K562 (cell line): ENCODE results near the gene LAMB2. TPM values are rescaled to one million over a fixed set of nuclear protein-coding genes. Genes with fewer than 3 reads are reported as not detected.

ENCODE experiments used
- BRF1 ChIP-seq: IDR thresholded peaks from 3 replicates; pipeline ENCODE4 v1.6.1; 2011; ENCODE audit warnings: borderline replicate concordance, mild to moderate bottlenecking; ENCODE audit not compliant: insufficient read length; ENCODE audit errors: extremely low read depth
- CBX2 ChIP-seq: fragments of 200-600 bp; sonication (generic); IDR thresholded peaks from one replicate; pipeline ENCODE4 v1.6.1; 2012; ENCODE audit warnings: mild to moderate bottlenecking, low read length, inconsistent platforms; ENCODE audit not compliant: insufficient read depth, poor library complexity, severe bottlenecking
- DACH1 ChIP-seq: fragments of 450-650 bp; IDR thresholded peaks from 2 replicates; pipeline ENCODE4 v1.6.1; 2018; ENCODE audit not compliant: partially characterized antibody
- FOSL1 ChIP-seq: fragments of 200-800 bp; sonication (Bioruptor generic); conservative IDR thresholded peaks from 2 replicates; pipeline ENCODE4 v1.6.1; 2016; ENCODE audit warnings: missing genetic modification characterization, missing compliant biosample characterization
- HBP1 ChIP-seq: fragments of 450-650 bp; formaldehyde crosslinking; IDR thresholded peaks from 2 replicates; pipeline ENCODE4 v1.4.0; 2022; ENCODE audit warnings: missing genetic modification characterization
- MEIS2 ChIP-seq: fragments of 450-650 bp; IDR thresholded peaks from 2 replicates; pipeline ENCODE4 v1.6.1; 2014; ENCODE audit warnings: mild to moderate bottlenecking; ENCODE audit not compliant: partially characterized antibody
- PHF20 ChIP-seq: fragments of 450-650 bp; IDR thresholded peaks from 2 replicates; pipeline ENCODE4 v1.6.1; 2018; ENCODE audit not compliant: partially characterized antibody
- PKNOX1 ChIP-seq: fragments of 450-650 bp; IDR thresholded peaks from 2 replicates; pipeline ENCODE4 v1.6.1; 2016
- POLR2AphosphoS2 ChIP-seq: IDR thresholded peaks from 2 replicates; pipeline ENCODE4 v1.6.1; 2012; ENCODE audit warnings: low read length, improper control_type of control experiment
- RAD21 ChIP-seq, 2 experiments: fragments of 250-450 bp in 1 of 2; fragments of 450-650 bp in 1 of 2; sonication (Bioruptor Pico) in 1 of 2; formaldehyde crosslinking in 1 of 2; IDR thresholded peaks in 1 of 2; conservative IDR thresholded peaks in 1 of 2; 2 replicates each; pipeline versions ENCODE4 v1.4.0 to v1.8.0; 2020 to 2022; ENCODE audit warnings: mild to moderate bottlenecking in 2 of 2, moderate library complexity in 1 of 2
- RFX5 ChIP-seq: IDR thresholded peaks from 2 replicates; pipeline ENCODE4 v1.6.1; 2011; ENCODE audit warnings: low read depth, mild to moderate bottlenecking, improper control_type of control experiment, low read length
- SMARCA5 ChIP-seq: fragments of 450-650 bp; IDR thresholded peaks from 2 replicates; pipeline ENCODE4 v1.6.1; 2016
- SPI1 ChIP-seq: IDR thresholded peaks from 2 replicates; pipeline ENCODE4 v1.6.1; 2011; ENCODE audit warnings: low read depth, low read length, control low read depth, borderline replicate concordance
- TCFL5 ChIP-seq: fragments of 250-450 bp; sonication (Bioruptor Pico); conservative IDR thresholded peaks from 2 replicates; pipeline ENCODE4 v1.6.1; 2021; ENCODE audit warnings: mild to moderate bottlenecking, moderate library complexity, matching md5 sums
- ZNF584 ChIP-seq: fragments of 200-800 bp; sonication (Bioruptor generic); IDR thresholded peaks from 2 replicates; pipeline ENCODE4 v1.6.1; 2016; ENCODE audit warnings: low read depth, mild to moderate bottlenecking, missing genetic modification characterization, missing compliant biosample characterization
- polyA plus RNA-seq, 8 experiments: library from polyadenylated mRNA; depleted of rRNA in 4 of 8; stranded (reverse) in 5 of 8; unstranded in 3 of 8; fragments of >200 nt; fragmentation: Nextera tagmentation in 2 of 8; fragmentation: Illumina TruSeq in 1 of 8; extraction: Ambion mirVana in 2 of 8; extraction: Trizol in 1 of 8; gene quantifications; 2 replicates each; pipeline versions ENCODE4 v1.2.1 to v1.2.3, GENCODE V29; 2011 to 2014; ENCODE audit warnings: inconsistent platforms in 1 of 8, missing spikeins in 1 of 8
- total RNA-seq, 7 experiments: library from RNA; depleted of rRNA in 6 of 7; stranded (reverse); fragments of >200 nt in 6 of 7; fragmentation: Illumina TruSeq in 2 of 7; extraction: Trizol in 2 of 7; gene quantifications; 2 replicates each; pipeline versions ENCODE4 v1.2.1 to v1.2.3, GENCODE V29; 2011 to 2021; ENCODE audit warnings: low replicate concordance in 1 of 7
- TF ChIP-seq, protein P1 (sequence below): fragments of 450-650 bp; IDR thresholded peaks from 2 replicates; pipeline ENCODE4 v1.6.1; 2018; ENCODE audit not compliant: partially characterized antibody
- TF ChIP-seq, protein P2 (sequence below): sonication (generic); formaldehyde crosslinking; IDR thresholded peaks from 2 replicates; pipeline ENCODE4 v1.8.0; 2022; ENCODE audit warnings: missing genetic modification reagents, mild to moderate bottlenecking, moderate library complexity, borderline replicate concordance
- TF ChIP-seq, protein P3 (sequence below), 2 experiments: fragments of 450-650 bp in 1 of 2; sonication (generic) in 1 of 2; formaldehyde crosslinking; conservative IDR thresholded peaks; 2 replicates each; pipeline versions ENCODE4 v1.4.0 to v1.8.1; 2020 to 2022; ENCODE audit warnings: mild to moderate bottlenecking in 1 of 2, missing genetic modification reagents in 1 of 2

LAMB2 gene
- total and polyA plus RNA-seq, 9 of the 15 experiments (the other 6 are each of a cell fraction or from before 2014, with no cell fraction given) = 1.4 to 26.0 (median 16.2) TPM

- TF ChIP-seq, protein P1, sequence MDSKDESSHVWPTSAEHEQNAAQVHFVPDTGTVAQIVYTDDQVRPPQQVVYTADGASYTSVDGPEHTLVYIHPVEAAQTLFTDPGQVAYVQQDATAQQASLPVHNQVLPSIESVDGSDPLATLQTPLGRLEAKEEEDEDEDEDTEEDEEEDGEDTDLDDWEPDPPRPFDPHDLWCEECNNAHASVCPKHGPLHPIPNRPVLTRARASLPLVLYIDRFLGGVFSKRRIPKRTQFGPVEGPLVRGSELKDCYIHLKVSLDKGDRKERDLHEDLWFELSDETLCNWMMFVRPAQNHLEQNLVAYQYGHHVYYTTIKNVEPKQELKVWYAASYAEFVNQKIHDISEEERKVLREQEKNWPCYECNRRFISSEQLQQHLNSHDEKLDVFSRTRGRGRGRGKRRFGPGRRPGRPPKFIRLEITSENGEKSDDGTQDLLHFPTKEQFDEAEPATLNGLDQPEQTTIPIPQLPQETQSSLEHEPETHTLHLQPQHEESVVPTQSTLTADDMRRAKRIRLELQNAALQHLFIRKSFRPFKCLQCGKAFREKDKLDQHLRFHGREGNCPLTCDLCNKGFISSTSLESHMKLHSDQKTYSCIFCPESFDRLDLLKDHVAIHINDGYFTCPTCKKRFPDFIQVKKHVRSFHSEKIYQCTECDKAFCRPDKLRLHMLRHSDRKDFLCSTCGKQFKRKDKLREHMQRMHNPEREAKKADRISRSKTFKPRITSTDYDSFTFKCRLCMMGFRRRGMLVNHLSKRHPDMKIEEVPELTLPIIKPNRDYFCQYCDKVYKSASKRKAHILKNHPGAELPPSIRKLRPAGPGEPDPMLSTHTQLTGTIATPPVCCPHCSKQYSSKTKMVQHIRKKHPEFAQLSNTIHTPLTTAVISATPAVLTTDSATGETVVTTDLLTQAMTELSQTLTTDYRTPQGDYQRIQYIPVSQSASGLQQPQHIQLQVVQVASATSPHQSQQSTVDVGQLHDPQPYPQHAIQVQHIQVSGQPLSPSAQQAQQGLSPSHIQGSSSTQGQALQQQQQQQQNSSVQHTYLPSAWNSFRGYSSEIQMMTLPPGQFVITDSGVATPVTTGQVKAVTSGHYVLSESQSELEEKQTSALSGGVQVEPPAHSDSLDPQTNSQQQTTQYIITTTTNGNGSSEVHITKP = no peak
- no peak for TF ChIP-seq TCFL5 (CRISPR knock-in tag)
- TF ChIP-seq PKNOX1 = peak; percentile 23; the same call in 1 of the 2 replicates
- no peak for TF ChIP-seq ZNF584 (CRISPR knock-in tag)
- TF ChIP-seq FOSL1 (tag) = no peak
- no peak for TF ChIP-seq DACH1
- TF ChIP-seq PHF20 = no peak
- TF ChIP-seq, protein P2, sequence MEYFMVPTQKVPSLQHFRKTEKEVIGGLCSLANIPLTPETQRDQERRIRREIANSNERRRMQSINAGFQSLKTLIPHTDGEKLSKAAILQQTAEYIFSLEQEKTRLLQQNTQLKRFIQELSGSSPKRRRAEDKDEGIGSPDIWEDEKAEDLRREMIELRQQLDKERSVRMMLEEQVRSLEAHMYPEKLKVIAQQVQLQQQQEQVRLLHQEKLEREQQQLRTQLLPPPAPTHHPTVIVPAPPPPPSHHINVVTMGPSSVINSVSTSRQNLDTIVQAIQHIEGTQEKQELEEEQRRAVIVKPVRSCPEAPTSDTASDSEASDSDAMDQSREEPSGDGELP (CRISPR knock-in tag) = no peak
- TF ChIP-seq, protein P3, sequence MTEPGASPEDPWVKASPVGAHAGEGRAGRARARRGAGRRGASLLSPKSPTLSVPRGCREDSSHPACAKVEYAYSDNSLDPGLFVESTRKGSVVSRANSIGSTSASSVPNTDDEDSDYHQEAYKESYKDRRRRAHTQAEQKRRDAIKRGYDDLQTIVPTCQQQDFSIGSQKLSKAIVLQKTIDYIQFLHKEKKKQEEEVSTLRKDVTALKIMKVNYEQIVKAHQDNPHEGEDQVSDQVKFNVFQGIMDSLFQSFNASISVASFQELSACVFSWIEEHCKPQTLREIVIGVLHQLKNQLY (CRISPR knock-in tag; conservative IDR thresholded peaks at IDR 0.05) = no peak
- no peak for TF ChIP-seq MEIS2
- no peak for TF ChIP-seq SPI1
- TF ChIP-seq RFX5 = no peak
- TF ChIP-seq BRF1 = no peak
- no peak for TF ChIP-seq SMARCA5
- no peak for TF ChIP-seq HBP1 (CRISPR knock-in tag)
- TF ChIP-seq CBX2 = no peak
- TF ChIP-seq RAD21 (CRISPR knock-in tag; conservative IDR thresholded peaks at IDR 0.05 in 1 of 2, IDR thresholded peaks at IDR 0.05 in 1 of 2) = peak; percentile 27 to 63; a peak in 2 of 4 replicates
- TF ChIP-seq POLR2AphosphoS2 = 0 out of 2 replicates have a peak, but pooled peaks have one; percentile 47
- TF ChIP-seq, all 486 proteins: peak for 15
Observed at GRCh38 chr3:49158103-49158709, 25.4 kb upstream of the LAMB2 start (continued).
